Measurements from ENCODE around the gene GAMT. TPM values are rescaled to one million over a fixed set of nuclear protein-coding genes. Genes with fewer than 3 reads are reported as not detected.
"Not testable (repeated sequence)": the region's sequence is repeated elsewhere in the genome, so short reads cannot be mapped to it uniquely, and the experiment has no call there.

GAMT gene
- total RNA-seq, result 1 to 10 TPM; 2.3 to 2.5 TPM
- long read RNA-seq, partial matches to known transcripts, result 0 of 5 reads
- long read RNA-seq, other reads (novel, unspliced or antisense), result 0 of 5 reads

- ATAC-seq (peak; percentile 29), DNase-seq (peak in 1 of 2 donors; percentile 48)
- intact Hi-C loops (cut with DNase I, micrococcal nuclease), result no loop called here
Observed at GRCh38 chr19:1401138-1401888, at the start of gene GAMT. TSS of gene GAMT (minus strand) at chr19:1401542. CDS start at chr19:1401476, 66 bp downstream.

DNA sequence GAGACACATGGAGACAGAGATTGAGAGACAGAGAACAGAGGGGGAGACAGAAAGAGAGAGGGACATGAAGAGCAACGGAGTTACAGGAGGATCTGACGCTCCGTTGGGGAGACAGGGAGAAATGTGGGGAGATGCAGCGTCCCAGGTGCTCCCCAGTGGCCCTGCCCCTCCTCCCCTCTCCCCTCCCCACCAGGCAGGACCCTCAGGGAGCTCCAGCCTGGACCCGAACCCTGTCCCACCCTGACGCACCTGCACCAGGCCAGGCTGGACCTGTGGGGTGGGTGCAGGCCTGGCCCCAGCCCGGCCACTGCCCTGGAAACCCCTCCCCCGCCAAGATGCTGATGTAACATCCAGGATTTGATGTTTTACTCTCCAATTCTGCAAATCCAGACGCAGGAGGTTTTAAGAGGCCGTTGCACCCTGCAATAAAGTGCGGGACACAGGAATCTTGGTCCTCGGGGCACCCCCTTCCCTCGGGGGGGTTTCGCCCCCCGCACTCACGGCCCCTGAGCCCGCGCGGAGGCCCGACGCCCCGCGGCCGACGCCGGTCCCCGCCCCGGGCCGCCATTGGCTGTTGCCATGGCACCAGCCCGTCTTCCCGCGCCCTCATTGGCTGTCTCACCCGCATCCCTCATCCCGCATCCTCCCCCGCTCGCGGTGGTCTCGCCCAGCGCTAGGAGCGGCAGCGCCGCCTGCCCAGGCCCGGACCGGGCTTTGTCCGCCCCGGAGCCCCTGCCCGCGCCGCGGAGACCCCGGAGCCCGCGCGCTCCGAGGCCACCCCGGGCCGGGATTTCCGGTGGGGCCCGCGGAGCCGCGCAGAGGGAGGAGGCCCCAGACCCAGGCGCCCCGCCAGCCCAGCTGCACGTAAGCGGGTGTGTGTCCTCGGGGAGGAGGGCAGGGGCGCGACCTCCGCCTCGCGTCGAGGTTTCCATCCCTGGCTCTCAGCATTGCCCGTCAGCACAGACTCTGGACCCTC, 48.4 kb upstream of the GAMT start, which contains the start of gene APC2:
TSS of gene APC2 (plus strand) at position 655 of the 976 bp plus-strand sequence. CDS start 2,881 bp downstream, outside the sequence.
- intact Hi-C loops (cut with DNase I, micrococcal nuclease), result no loop called here
- ATAC-seq, result no peak
- peak in 1 of 2 donors; percentile 24 for DNase-seq

- ATAC-seq (no peak), DNase-seq (no peak)
- intact Hi-C loops (cut with DNase I, micrococcal nuclease), result no loop called here
Observed at GRCh38 chr19:1447944-1448343, 46.6 kb upstream of the GAMT start.

DNA sequence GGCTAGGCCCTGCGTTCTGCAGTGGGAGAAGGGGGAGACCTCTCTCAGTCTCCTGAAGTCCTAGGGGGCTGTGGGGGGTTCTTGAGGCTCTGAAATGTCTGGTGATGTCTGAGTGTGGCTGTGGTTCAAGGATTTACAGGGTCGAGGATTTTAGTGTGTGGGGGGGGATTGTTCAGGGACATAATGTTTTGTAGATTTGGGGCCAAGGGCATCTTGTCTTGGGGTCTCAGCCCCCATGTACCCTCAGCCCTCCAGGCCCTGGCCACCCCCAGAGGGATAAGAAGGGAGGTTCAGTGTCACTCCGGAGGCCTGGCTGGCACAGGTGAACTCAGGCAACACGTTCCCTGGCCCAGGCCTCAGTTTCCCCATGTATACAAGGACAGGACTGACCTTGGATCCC, 46.2 kb upstream of the GAMT start:
- no peak for ATAC-seq
- DNase-seq, result no peak
- intact Hi-C loops (cut with DNase I, micrococcal nuclease), result no loop called here

DNA sequence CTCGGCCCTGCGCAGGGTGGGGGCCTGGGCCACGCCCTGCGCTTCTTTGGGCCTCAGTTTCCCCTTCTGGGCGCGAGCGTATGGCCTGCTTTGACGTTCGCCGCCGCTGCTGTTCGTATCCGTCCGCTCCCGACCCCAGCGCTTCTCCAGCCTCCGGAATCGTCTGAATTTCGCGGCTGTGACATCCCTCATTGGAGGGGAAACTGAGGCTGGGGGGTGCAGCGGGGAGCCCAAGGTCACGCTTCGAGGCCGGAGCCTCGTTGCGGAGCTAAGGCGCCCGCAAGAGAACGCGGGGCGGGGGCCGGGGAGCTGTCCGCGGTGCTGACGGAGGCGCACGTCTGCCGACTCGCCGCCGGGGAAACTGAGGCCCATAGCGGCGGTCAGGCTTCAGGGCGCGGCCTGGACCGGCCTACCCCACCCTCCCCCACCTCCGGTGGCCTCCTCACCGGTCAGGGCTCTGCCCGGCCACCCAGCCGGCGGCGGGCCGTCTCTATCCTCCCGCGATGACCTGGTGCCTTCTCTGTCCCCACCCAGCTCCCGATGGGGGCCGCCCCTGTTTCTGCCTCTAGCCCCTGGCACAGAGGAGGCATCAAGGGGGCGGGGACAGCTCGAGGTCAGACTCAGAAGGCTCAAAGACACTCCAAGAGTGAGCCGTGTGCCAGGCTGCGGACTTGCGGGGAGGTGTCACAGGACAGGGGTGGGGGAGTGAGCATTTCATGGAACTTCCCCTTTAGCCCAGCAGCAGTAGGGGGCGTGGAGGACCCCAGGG, 45.6 kb upstream of the GAMT start:
- DNase-seq (no peak), ATAC-seq (no peak)
- intact Hi-C loops (cut with DNase I, micrococcal nuclease), result no loop called here

DNA sequence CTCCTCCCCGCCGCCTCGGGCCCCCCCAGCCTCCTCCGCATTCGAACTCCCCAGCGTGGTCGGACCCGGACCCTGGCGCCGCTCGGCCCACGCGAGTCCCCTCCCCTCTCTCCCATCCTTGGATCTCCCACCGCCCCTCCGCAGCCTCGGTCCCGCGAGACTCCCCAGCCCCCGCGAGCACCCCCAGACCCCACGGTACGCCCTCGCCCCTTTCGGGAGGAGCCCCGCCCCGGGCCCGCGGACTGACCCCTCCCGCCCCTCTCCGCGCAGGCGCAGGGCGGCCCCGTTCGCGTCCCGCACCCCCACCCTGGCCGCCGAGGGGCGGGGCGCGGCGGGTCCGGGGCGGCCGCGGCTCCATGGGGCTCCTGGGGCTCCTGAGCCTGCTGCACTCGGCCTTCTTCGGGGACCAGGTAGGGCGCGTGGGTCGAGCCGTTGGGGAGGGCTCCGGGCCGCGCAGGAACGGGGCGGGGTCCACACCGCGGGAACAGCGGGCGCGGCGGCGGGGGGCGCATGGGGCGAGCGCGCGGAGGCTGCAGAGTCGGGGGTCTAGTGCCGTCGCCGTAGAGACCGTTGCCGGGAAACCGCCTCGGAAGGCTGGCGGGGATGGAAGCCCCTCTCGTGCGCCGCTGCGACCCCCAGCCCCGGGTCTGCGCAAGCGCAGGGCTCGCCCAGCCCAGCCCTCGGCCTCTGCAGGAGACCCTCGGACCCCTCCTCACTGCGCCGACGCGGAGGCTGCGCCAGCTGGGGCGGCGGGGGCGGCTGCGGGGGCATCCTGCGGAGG, 44.8 kb upstream of the GAMT start:
- intact Hi-C loops (cut with DNase I, micrococcal nuclease), result no loop called here
- no peak for ATAC-seq
- no peak for DNase-seq

GRCh38 chr19:1445185-1445931, 44.0 kb upstream of the GAMT start:
- intact Hi-C loops (cut with DNase I, micrococcal nuclease), result no loop called here
- ATAC-seq (peak; percentile 90), DNase-seq (peak; percentile 50 to 78)

DNA sequence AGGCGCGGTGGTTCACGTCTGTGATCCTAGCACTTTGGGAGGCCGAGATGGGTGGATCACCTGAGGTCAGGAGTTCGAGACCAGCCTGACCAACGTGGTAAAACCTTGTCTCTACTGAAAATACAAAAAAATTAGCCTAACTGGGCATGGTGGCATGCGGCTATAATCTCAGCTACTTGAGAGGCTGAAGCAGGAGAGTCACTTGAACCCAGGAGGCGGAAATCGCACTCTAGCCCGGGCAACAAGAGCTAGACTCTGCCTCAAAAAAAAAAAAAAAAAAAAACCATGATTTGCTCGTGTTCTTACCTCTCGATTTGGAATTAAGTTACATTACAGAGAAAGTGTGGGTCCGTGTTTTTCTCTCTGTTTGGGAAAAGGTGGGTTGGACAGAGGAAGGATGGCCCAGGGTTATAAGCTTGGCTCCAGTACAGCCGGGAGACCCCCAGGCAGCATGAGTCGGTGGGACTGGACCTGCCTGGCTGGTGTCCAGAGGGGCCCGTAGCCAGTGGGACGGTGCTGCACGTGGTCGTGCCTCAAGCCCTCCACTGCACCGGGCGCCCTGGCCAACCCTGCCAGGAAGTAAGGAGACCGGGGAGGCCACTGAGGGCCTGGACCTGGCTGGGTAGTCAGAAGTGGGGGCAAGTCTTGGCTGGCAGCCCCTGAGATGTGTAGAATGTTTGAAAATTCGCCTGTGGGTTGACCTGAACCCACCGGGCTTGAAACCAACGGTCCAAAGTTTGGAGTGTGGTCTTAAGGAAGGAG, 40.5 kb upstream of the GAMT start:
- DNase-seq (no peak), ATAC-seq (no peak)
- intact Hi-C loops (cut with DNase I, micrococcal nuclease), result no loop called here

- no peak for ATAC-seq
- no peak for DNase-seq
- intact Hi-C loops (cut with DNase I, micrococcal nuclease), result no loop called here
Observed at GRCh38 chr19:1441022-1441426, 39.7 kb upstream of the GAMT start.

DNA sequence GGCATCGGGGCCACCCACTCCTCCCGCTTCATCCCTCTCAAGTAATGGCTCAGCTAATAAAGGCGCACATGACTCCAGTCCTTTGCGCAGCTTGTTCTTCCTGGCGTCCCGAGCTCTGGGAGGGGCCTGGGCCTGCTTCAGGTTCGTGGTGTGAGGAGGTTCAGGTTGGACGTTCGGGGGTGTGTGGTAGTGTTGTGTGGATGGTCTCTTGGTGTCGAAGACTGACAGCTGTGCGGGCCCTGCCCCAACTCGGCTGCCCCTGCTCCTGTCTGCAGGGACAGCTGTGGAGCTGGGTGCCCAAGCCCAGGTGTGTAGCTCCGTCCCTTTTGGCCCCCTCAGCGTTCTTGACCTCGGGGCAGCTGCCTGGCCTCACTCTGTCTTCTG, 39.1 kb upstream of the GAMT start:
- no peak for ATAC-seq
- intact Hi-C loops (cut with DNase I, micrococcal nuclease), result no loop called here
- no peak for DNase-seq

DNA sequence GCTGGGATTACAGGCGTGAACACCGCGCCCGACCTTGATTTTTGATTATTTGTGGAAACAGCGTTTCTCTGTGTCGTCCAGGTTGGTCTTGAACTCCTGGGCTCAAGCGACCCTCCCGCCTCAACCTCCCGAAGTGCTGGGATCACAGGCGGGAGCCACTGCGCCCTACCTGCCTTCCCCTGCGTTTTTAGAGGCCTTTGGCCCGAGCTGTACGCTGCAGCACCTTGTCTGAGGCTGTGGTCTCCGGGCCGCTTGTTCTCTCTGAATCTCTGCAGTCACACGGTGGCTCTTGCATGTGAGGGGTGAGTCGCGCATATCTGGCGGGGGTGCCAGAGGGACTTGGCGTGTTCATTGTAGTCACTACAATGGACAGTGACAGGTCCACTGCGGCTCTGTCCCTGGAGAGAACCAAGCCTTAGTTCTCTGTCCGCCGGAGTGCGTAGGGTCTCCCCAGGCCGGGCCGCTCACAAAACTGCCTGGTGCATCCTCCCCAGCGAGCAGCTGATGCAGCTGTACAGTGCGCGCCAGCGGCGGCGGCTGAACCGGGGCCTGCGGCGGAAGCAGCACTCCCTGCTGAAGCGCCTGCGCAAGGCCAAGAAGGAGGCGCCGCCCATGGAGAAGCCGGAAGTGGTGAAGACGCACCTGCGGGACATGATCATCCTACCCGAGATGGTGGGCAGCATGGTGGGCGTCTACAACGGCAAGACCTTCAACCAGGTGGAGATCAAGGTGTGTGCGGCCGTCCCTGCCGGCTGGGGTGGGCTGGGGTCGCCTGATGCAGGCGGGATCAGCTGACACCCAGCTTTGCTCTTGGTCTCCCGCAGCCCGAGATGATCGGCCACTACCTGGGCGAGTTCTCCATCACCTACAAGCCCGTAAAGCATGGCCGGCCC, 38.4 kb upstream of the GAMT start:
- DNase-seq; intact Hi-C loops (cut with DNase I, micrococcal nuclease); ATAC-seq: not testable (repeated sequence)

GRCh38 chr19:1438933-1439354, 37.6 kb upstream of the GAMT start:
- no peak for DNase-seq
- intact Hi-C loops (cut with DNase I, micrococcal nuclease), result no loop called here
- ATAC-seq, result no peak

DNA sequence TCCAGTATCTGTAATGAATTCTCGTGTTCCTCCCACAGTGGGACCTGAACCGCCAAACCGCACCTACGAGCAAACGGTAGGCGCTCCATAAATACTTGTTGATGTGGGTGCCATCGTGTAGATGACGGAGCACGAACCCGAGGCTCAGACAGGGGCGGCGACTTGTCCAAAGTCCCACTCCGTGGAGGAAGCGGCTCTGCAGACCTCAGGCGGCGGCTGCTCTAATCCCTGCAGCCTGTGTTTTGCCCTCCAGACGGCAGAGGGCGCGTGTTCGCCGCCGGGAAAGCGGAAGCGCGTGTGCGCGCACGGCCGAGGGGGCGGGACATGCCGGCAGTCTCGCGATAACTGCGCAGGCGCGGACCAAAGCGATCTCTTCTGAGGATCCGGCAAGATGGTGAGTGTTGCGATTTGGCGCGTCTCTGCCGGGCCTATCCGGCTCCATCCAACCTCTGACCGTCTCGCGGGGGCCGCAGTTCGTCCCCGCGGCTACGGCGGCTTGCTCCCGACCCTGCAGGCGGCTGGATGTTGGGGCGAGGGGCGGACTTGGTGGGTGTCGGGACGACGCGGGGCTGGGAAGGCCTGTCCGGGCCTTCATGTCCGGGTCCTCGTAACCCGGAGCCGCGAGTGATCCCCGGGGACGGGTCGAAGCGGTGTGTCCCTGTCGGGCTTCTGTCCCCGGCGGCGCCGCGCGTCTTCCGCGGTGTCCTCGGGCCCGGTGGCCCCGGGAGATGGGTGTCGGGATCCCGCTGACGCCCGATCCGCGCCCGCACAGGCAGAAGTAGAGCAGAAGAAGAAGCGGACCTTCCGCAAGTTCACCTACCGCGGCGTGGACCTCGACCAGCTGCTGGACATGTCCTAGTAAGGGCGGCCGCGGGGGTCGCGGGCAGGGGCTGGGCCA, 36.9 kb upstream of the GAMT start, which contains the start of gene RPS15:
TSS of gene RPS15 (plus strand) at position 362 of the 898 bp plus-strand sequence. CDS start at position 392, 30 bp downstream.
- intact Hi-C loops (cut with DNase I, micrococcal nuclease), result no loop called here
- ATAC-seq, result peak; percentile 88
- peak; percentile 93 to 97 for DNase-seq

DNA sequence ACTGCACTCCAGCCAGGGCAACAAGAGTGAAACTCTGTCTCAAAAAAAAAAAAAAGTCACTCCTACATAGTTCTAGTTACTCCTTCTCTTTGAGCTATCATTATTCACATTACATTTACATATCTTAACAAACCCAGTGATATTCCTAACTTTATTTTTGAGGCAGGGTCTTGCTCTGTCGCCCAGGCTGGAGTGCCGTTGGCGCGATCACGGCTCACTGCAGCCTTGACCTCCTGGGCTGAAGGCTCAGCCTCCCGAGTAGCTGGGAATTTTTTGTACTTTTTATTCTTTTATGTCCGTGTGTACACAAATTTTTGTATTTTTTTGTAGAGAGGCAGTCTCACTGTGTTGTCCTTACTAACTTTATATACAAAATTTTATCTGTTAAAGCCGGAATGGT, 36.3 kb upstream of the GAMT start:
- intact Hi-C loops (cut with DNase I, micrococcal nuclease), result no loop called here
- ATAC-seq (no peak), DNase-seq (no peak)

All from left colon (tissue), 2 donors.